ENCODE results near the gene CSTF1. TPM values are rescaled to one million over a fixed set of nuclear protein-coding genes. Genes with fewer than 3 reads are reported as not detected.

The CSTF1 gene
- total and polyA plus RNA-seq, 3 donors from 2014 or later, result 41.8 to 80.6 (median 53.3) TPM

DNA sequence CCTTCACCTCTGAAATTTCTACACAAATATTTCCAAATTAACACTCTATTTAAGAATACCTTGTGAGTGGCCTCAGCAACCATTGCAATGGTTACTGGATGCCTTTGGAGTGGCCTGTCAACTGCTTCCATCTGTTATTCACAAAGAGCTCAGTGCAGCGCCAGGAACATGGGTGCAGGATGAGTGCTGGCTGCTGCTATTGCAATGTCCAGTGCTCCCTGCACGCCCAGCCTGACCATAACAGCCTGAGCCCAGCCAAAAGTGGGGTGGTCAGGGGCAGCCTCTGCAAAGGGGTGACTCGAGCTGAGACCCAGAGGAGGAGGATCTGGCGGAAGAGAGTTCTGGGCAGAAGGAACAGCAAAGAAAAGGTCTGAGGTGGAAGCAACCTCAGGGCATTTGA is 38.0 kb downstream of the CSTF1 start:
- H3K4me1 ChIP-seq, result no peaks in the 10 kb centered on the region
- no peak overlapping the region for H3K27ac ChIP-seq
- TF ChIP-seq POLR2A (IDR thresholded peaks at IDR 0.05), result no peak
- TF ChIP-seq, protein P1, sequence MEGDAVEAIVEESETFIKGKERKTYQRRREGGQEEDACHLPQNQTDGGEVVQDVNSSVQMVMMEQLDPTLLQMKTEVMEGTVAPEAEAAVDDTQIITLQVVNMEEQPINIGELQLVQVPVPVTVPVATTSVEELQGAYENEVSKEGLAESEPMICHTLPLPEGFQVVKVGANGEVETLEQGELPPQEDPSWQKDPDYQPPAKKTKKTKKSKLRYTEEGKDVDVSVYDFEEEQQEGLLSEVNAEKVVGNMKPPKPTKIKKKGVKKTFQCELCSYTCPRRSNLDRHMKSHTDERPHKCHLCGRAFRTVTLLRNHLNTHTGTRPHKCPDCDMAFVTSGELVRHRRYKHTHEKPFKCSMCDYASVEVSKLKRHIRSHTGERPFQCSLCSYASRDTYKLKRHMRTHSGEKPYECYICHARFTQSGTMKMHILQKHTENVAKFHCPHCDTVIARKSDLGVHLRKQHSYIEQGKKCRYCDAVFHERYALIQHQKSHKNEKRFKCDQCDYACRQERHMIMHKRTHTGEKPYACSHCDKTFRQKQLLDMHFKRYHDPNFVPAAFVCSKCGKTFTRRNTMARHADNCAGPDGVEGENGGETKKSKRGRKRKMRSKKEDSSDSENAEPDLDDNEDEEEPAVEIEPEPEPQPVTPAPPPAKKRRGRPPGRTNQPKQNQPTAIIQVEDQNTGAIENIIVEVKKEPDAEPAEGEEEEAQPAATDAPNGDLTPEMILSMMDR (IDR thresholded peaks at IDR 0.05), result no peak
- H3K27me3 ChIP-seq, result no peaks in the 10 kb centered on the region
- DNase-seq, result no peak
- no peaks in the 10 kb centered on the region for H3K9me3 ChIP-seq
- WGBS, 2 donors, result 81 to 87% methylated on average over 4 of the region's 4 CpGs
- intact Hi-C loops (cut with DNase I; ENCODE audit: low total_unique reads), result no loop called here
- no peaks in the 10 kb centered on the region for H3K36me3 ChIP-seq (ENCODE audit: low read depth, missing control alignments)
- H3K4me3 ChIP-seq, result no peak overlapping the region

DNA sequence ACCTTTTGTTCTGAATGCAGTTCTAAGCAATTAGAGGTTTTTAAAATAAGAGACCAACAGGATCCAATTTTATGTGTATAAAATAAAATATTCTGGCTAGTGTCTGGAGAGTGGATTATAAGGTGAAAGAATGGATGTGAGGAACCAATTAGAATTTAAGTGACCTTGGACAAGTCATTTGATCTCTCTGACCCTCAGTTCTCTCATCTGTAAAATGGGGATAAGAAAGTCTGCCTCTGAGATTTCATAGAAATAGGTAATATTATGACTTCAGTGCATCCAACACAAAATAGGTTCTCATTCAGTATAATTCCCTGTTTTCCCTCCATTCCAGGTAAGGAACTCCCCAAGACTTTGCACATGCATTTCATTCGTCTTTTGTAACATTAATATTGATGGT is 38.5 kb downstream of the CSTF1 start:
- Histone ChIP-seq H3K4me3 (no peak overlapping the region), H3K27me3 (no peaks in the 10 kb centered on the region), H3K9me3 (no peaks in the 10 kb centered on the region), H3K27ac (no peak overlapping the region), H3K36me3 (ENCODE audit: low read depth, missing control alignments) (no peaks in the 10 kb centered on the region), H3K4me1 (no peaks in the 10 kb centered on the region)
- TF ChIP-seq POLR2A (IDR thresholded peaks at IDR 0.05), result no peak
- TF ChIP-seq, protein P1 (IDR thresholded peaks at IDR 0.05), result no peak
- WGBS, 2 donors, result 81 to 83% methylated on average over 1 of the region's 1 CpG
- intact Hi-C loops (cut with DNase I; ENCODE audit: low total_unique reads), result no loop called here
- DNase-seq, result no peak

DNA sequence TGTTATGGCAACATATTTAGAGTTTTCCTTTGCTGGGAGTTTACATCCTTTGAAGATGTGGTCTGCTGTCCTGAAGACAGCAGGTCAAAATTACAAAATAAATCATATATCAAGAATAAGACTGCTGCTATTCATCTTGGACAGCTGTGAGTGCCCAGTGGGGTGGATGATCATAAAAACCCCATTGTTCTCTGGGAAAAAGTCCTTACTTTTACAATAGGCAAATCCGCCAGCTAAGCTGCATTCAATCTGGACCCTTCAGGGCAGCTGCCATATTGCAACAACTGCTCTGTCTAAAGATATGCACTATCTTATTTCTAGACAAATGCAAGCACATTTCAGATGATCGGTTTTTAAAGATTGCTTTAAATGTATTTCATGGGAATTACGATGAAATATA is 39.0 kb downstream of the CSTF1 start:
- WGBS, 2 donors, result 75 to 86% methylated on average over 3 of the region's 3 CpGs
- no peaks in the 10 kb centered on the region for H3K27me3 ChIP-seq
- H3K9me3 ChIP-seq, result no peaks in the 10 kb centered on the region
- TF ChIP-seq, protein P1 (IDR thresholded peaks at IDR 0.05), result no peak
- TF ChIP-seq POLR2A (IDR thresholded peaks at IDR 0.05), result no peak
- H3K4me3 ChIP-seq, result no peak overlapping the region
- no peaks in the 10 kb centered on the region for H3K4me1 ChIP-seq
- DNase-seq, result no peak
- intact Hi-C loops (cut with DNase I; ENCODE audit: low total_unique reads), result no loop called here
- no peaks in the 10 kb centered on the region for H3K36me3 ChIP-seq (ENCODE audit: low read depth, missing control alignments)
- H3K27ac ChIP-seq, result no peak overlapping the region

DNA sequence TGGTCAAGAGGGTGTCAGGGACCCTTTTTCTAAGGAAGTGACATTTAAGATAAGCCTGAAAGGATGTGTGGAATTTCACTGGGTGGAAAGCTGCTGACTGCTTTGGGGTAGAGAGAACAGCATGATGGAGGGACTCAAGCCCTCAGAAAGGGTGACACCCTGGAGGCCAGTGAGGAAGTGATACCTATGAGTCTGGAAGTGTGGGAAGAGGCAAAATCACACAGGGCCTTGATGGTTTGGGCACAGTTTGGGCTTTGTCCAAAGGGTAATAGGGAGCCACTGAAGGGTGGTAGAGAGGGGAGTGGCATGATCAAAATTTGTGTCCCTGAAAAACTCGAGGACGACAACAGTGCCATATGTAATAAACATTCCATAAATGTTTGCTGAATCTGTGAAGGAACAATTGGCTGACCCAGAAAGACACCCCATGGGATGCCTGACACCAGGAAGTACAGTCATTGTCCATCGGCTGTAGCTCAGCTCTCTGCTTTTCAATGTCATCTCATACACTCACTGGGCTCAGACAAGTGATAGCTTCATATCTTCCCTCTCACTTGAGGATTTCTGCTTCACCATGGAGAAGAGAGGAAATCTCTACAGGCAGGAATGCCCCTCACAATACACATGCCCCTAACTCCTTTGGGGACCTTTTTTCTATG is 40.9 kb downstream of the CSTF1 start:
- DNase-seq, result no peak
- H3K4me1 ChIP-seq, result no peaks in the 10 kb centered on the region
- H3K27ac ChIP-seq, result no peak overlapping the region
- H3K4me3 ChIP-seq, result no peak overlapping the region
- no peaks in the 10 kb centered on the region for H3K9me3 ChIP-seq
- no peaks in the 10 kb centered on the region for H3K36me3 ChIP-seq (ENCODE audit: low read depth, missing control alignments)
- TF ChIP-seq, protein P1 (IDR thresholded peaks at IDR 0.05), result no peak
- TF ChIP-seq POLR2A (IDR thresholded peaks at IDR 0.05), result no peak
- H3K27me3 ChIP-seq, result no peaks in the 10 kb centered on the region
- intact Hi-C loops (cut with DNase I; ENCODE audit: low total_unique reads), result no loop called here
- 79 to 85% methylated on average over 3 of the region's 3 CpGs for whole genome bisulfite sequencing, 2 donors

DNA sequence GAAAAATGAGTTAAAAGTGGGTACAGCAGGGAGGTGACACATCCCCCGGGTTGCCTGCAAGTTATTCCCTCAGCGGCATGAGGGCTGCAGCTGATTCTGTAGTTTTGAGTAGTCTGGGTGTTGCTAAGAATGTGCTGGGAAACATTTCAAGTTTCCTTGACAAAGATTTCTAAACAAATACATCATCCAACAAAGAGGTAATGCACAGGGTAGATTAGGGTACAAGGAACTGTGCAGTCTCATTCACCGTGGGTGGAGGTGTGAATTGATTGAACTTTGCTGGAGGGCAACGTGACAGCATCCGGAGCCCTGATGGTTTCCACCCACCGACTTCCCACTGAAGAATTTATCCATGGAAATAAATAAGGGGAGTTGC is 41.4 kb downstream of the CSTF1 start:
- Histone ChIP-seq H3K27me3 (no peaks in the 10 kb centered on the region), H3K4me1 (no peaks in the 10 kb centered on the region), H3K9me3 (no peaks in the 10 kb centered on the region), H3K4me3 (no peak overlapping the region), H3K36me3 (ENCODE audit: low read depth, missing control alignments) (no peaks in the 10 kb centered on the region), H3K27ac (no peak overlapping the region)
- TF ChIP-seq, protein P1 (IDR thresholded peaks at IDR 0.05), result no peak
- TF ChIP-seq POLR2A (IDR thresholded peaks at IDR 0.05), result no peak
- intact Hi-C loops (cut with DNase I; ENCODE audit: low total_unique reads), result no loop called here
- 66 to 75% methylated on average over 6 of the region's 6 CpGs for WGBS, 2 donors
- DNase-seq, result no peak

Measured in testis (tissue), 3 donors.